Activated CD8-positive, alpha-beta memory T cell treated with anti-CD3 and anti-CD28 coated beads, Interleukin-2, amount 50 U/mL, for 1 hour (primary cell): ENCODE measurements around the gene EIF4ENIF1.
"Not testable (repeated sequence)": the region's sequence is repeated elsewhere in the genome, so short reads cannot be mapped to it uniquely, and the experiment has no call there.

ENCODE experiments used
- DNase-seq: peaks from one replicate; pipeline ENCODE4 v3.0.0-alpha.2; 2020; ENCODE audit errors: extremely low read depth

The EIF4ENIF1 gene

DNA sequence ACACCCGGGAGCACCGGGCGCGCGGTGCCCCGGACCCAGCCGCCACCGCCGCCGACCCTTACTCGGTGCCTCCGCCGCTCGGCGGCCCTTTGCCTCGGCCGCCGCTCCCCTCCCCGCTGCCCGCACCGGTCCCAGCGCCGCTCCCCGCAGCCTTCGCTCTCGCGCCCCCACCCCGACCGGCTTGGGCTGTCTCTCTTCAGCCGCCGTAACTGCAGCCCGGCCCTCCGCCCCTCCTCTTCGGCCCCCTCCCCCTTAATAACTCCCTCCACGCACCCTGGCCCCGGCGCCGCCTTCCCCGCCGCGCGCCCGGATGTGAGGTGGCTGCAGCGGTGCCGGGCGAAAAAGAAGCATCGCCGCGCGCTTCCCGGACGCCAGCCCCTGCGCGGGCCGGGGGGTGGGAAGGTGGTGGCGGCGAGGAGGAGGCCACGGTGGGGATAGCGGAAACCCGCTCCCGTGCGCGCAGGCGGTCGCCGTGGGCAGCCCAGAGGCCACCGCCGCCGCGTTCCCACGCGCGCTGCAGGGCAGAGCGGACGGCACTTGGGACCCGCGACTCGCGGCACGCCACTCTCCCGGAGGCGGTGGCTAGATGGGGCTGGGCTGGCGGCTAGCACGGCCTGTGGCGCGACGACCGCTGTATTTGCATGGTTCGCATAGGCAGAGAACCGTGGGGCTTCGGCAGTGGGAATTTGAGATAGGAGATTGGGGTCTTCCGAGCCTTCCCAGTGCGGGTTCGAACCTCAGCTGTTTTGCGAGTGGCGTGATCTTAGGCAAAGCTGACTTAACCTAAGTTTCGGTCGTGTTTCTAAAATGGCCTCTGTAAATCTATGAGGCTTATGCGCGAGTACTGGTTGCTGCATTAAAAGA, at the start of gene EIF4ENIF1:
Gene EIF4ENIF1, minus strand, starts transcription at position 211 of the 864 bp plus-strand sequence. CDS start 1,124 bp downstream, outside the sequence.
- DNase-seq, result peak; percentile 57

DNA sequence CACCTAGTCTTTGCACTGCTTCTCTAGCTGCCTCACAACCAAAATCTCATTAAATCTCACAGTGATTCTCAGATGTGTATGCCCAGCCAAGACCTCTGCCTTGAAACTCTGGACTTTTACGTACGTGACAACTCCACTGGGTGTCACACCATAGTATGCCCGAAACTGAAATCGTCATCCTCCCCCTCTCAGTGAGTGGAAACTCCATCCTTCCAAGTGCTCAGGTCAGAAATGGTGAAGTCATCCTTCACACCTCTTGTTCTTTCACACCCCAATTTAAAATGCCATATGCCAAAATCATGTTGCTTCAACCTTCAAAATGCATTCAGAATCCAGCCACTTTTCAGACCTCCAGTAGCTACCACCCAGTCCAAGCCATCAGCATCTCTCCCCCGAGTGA, 49.2 kb upstream of the EIF4ENIF1 start:
- DNase-seq, result no peak

DNA sequence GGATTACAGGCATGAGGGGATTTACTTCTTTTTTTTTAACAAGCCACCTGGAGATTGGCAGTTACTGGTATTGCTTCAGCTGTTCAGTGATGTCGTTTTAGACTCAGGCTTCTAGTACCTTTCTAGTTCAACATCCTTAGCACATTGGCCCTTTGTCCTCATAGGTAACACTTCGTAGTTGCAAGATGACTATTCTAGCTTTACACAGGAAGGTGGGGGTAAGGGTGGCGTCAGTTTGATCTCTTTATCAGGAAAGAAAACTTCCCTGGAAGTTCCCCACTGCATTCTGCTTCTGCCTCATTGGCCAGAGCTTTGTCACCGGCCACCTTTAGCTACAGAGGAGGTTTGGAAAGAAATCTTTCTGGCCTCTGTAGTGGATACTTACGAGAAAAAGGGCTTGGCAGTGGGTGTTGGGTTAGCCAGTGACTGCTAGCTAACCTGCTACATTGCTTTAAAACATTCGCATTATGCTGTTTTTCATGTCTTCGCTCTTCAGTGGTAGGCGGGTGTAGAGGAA, 47.4 kb upstream of the EIF4ENIF1 start:
- DNase-seq, result no peak

GRCh38 chr22:31533374-31533773, 43.7 kb upstream of the EIF4ENIF1 start:
- DNase-seq, result no peak

DNA sequence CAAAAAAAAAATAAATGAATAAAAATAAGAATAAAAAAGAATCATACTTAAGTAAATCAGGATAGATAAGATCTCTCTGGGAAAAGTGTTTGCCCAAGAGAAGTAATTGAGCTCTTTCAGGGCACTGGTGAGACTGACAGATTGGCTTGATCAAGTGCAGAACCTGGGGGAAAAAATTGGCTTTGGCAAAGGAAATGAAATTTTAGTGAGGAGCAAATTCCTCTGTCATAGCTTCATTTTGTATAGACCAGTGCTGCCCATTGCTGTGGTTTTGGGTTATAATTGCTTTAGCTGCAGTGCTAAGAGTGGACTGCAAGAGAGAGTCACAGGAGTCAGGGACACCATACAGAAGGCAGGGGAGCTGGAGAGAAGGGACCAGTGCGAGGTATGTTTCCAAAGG, 42.4 kb upstream of the EIF4ENIF1 start:
- no peak for DNase-seq

DNA sequence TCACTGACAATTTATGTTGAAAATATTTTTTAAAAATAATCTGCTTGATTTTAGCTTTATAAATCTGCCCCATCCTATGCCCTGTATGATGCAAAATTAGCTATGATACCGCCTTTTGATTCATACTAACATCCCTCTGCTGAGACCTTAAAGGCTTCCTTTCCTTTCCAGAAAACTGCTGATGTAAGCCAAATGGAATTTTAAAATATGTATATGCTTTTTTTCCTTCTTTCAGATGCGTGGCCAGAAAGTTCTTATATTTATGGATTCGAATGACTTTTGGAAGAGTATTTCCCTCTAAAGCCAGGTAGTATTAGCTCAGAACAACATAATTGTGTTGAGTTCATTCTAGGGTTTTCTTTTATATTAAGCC, 41.2 kb upstream of the EIF4ENIF1 start:
- DNase-seq, result no peak

- DNase-seq, result no peak
These were observed 36.6 kb upstream of the EIF4ENIF1 start for GRCh38 chr22:31526270-31526669.

- DNase-seq, result not testable (repeated sequence)
These were observed 34.5 kb upstream of the EIF4ENIF1 start for GRCh38 chr22:31524132-31524531.

DNA sequence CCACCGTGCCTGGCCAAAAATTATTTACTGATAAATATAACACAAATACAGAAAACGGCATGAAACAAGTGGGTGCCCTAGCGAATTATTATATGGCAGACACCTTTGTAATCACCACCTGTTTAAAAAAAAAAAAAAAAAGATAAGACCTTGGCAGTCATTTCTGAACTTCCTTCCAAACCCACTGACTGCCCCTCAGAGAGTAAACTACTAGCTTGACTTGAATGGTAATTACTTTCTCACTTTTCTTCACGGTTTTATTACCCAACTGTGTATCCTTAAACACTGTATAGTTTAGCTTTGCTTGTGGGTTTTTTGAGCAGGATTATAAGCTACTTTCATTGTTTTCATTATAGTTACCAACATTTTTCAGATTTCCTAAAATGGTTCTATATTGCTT, 30.4 kb upstream of the EIF4ENIF1 start:
- DNase-seq, result no peak

DNA sequence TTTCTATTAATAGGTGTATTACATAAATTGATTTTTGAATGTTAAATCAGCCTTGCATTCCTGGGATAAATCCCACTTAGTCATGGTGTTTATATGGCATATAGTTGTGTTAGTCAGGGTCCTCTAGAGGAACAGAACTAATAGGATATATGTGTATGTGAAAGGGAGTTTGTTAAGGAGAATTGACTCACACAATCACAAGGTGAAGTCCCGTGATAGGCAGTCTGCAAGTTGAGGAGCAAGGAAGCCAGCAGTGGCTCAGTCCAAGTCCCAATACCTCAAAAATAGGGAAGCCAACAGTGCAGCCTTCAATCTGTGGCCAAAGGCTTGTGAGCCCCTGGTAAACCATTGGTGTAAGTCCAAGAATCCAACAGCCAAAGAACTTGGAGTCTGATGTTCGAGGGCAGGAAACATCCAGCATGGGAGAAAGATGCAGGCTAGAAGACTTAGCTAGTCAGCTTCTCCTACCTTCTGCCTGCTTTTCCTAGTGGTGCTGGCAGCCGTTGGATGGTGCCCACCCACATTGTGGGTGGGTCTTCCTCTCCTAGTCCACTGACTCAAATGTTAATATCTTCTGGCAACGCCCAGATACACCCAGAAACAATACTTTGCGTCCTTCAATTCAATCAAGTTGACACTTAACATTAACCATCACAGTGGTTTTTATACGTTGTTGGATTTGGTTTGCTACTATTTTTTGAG, 19.6 kb upstream of the EIF4ENIF1 start:
- DNase-seq, result no peak

- no peak for DNase-seq
These were observed 18.9 kb upstream of the EIF4ENIF1 start for GRCh38 chr22:31508536-31508935.

DNA sequence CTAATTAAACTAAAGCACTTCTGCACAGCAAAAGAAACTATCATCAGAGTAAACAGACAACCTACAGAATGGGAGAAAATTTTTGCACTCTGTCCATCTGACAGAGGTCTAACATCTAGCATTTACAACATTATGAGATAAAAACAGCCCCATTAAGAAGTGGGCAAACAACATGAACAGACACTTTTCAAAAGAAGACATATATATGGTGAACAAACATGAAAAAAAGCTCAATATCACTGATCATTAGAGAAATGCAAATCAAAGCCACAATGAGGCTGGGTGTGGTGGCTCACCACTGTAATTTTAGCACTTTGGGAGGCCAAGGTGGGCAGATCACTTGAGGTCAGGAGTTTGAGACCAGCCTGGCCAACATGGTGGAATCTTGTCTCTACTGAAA, 17.9 kb upstream of the EIF4ENIF1 start:
- not testable (repeated sequence) for DNase-seq

DNA sequence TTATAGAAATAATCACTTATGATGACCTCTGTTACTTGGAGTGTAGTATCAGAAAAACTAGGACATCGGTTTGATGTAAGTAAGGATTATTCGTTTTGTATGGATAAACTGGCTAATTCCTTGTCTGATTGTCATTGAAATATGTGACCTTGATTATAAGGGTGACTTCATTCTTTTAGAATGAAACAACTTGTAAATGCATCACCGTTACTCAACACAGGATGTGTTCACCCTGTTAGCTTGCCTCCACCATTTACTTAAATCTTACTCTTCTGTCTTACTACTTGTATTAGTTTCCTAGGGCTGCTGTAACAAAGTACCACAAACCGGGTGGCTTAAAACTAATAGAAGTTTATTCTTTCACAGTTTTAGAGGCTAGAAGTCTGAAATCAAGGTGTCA, 14.6 kb upstream of the EIF4ENIF1 start:
- DNase-seq, result no peak

DNA sequence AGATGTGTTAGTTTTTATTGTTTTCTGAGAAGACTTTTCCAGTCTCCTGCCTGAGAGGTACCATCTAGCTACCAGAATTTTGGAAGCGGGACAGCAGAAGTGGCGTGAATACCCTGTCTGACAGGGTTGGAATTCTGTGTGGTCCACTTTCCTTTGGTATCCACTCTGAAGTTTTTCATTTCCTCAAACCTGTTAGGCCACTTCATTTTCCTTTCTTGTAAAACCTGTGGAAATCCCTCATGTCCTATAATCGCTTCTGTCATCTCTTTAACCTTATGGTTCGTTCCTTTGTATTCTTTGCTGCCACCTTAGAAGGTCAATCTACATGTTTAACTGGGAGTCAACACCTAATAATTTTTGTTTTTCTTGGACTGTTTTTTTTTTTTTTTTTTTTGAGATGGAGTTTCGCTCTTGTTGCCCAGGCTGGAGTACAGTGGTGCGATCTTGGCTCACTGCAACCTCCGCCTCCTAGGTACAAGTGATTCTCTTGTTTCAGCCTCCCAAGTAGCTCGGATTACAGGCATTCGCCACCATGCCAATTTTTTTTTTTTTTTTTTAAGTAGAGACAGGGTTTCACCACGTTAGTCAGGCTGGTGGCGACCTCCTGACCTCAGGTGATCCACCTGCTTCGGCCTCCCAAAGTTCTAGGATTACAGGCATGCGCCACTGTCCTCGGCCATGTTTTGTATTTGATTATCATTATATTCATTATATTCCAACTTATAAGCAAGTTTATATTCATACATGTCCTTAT, 13.7 kb upstream of the EIF4ENIF1 start:
- DNase-seq, result no peak

DNA sequence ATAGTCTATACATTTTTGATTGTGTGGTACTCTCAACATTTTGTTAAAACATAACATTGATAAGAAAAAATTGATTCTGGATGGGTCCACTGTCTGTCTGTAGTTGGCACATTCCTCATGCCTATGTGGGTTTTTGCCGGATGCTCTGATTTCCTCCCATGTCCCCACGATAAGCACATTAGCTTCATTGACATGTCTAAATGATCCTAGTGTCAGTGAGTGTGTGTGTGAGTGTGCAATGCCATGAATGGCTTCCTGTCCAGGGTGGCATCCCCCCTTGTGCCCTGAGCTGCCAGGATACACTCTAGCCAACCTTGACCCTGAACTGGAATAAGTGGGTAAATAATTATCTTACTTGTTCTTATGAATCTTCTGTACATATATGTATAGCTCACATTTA, 12.1 kb upstream of the EIF4ENIF1 start:
- DNase-seq, result no peak

GRCh38 chr22:31497148-31497938, 7.7 kb upstream of the EIF4ENIF1 start:
- no peak for DNase-seq

GRCh38 chr22:31496735-31497146, 7.1 kb upstream of the EIF4ENIF1 start:
- no peak for DNase-seq

GRCh38 chr22:31496007-31496734, 6.5 kb upstream of the EIF4ENIF1 start, which contains the start of gene SFI1:
Gene SFI1 (plus strand): TSS chr22:31496536. CDS start chr22:31508285, 11,749 bp downstream.
- peak; percentile 85 for DNase-seq

DNA sequence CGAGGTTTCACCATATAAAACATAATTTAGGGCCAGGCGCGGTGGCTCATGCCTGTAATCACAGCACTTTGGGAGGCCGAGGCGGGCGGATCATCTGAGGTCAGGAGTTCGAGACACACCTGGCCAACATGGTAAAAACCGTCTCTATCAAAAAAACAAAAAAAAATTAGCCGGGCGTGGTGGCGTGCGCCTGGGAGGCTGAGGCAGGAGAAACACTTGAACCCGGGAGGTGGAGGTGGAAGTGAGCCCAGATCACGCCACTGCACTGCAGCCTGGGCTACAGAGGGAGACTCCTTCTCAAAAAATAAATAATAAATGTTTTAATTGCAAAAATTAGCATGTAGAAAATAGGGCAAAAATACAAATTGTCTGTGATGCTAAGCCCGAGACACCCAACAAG, 5.7 kb upstream of the EIF4ENIF1 start:
- DNase-seq, result no peak

- not testable (repeated sequence) for DNase-seq
These were observed 3.7 kb upstream of the EIF4ENIF1 start for GRCh38 chr22:31493355-31493754.
